Stimulated activated CD8-positive, alpha-beta memory T cell treated with anti-CD3 and anti-CD28 coated beads, Interleukin-7, amount 100 ng/mL, for 24 hours (primary cell): ENCODE results near the gene DMBX1.

ENCODE experiments used
- DNase-seq: peaks from one replicate; pipeline ENCODE4 v3.0.0-alpha.2; 2020; ENCODE audit warnings: low read depth

The DMBX1 gene

GRCh38 chr1:46489638-46490405, at the start of gene DMBX1:
Gene DMBX1 (plus strand): TSS chr1:46489836. CDS start chr1:46507011, 17,175 bp downstream.
- DNase-seq, result no peak

- no peak for DNase-seq
These were observed 49.2 kb upstream of the DMBX1 start for GRCh38 chr1:46440478-46440877.

GRCh38 chr1:46442317-46443161, 47.1 kb upstream of the DMBX1 start:
- DNase-seq, result peak; percentile 57

GRCh38 chr1:46444466-46444865, 45.2 kb upstream of the DMBX1 start:
- no peak for DNase-seq

GRCh38 chr1:46445773-46446256, 43.8 kb upstream of the DMBX1 start:
- no peak for DNase-seq

- DNase-seq, result peak; percentile 65
These were observed 42.8 kb upstream of the DMBX1 start for GRCh38 chr1:46446646-46447498.

GRCh38 chr1:46447499-46448108, 42.0 kb upstream of the DMBX1 start:
- no peak for DNase-seq

- DNase-seq, result no peak
These were observed 41.3 kb upstream of the DMBX1 start for GRCh38 chr1:46448109-46448911.

GRCh38 chr1:46449223-46450159, 40.1 kb upstream of the DMBX1 start:
- no peak for DNase-seq

- DNase-seq, result no peak
These were observed 39.5 kb upstream of the DMBX1 start for GRCh38 chr1:46450160-46450517.

- no peak for DNase-seq
These were observed 37.4 kb upstream of the DMBX1 start for GRCh38 chr1:46451948-46452930.

GRCh38 chr1:46452931-46453325, 36.7 kb upstream of the DMBX1 start:
- DNase-seq, result no peak

GRCh38 chr1:46453449-46453848, 36.2 kb upstream of the DMBX1 start:
- no peak for DNase-seq

- no peak for DNase-seq
These were observed 33.7 kb upstream of the DMBX1 start for GRCh38 chr1:46455951-46456350.

GRCh38 chr1:46456411-46456963, 33.1 kb upstream of the DMBX1 start:
- DNase-seq, result no peak

- no peak for DNase-seq
These were observed 32.5 kb upstream of the DMBX1 start for GRCh38 chr1:46457178-46457577.

GRCh38 chr1:46458190-46458589, 31.4 kb upstream of the DMBX1 start:
- DNase-seq, result no peak

GRCh38 chr1:46458846-46459245, 30.8 kb upstream of the DMBX1 start:
- DNase-seq, result no peak
